HEK293 (cell line): ENCODE measurements around the gene WDR48.

Source experiments
- CTCF ChIP-seq: fragments of 450-650 bp; formaldehyde crosslinking; IDR thresholded peaks from 2 replicates; pipeline ENCODE4 v1.5.1; 2016; ENCODE audit warnings: missing biosample characterization, missing genetic modification characterization
- SCRT2 ChIP-seq: fragments of 450-650 bp; formaldehyde crosslinking; IDR thresholded peaks from 2 replicates; pipeline ENCODE4 v1.5.1; 2016; ENCODE audit warnings: missing biosample characterization, missing genetic modification characterization
- ZNF202 ChIP-seq: fragments of 450-650 bp; formaldehyde crosslinking; IDR thresholded peaks from 2 replicates; pipeline ENCODE4 v1.5.1; 2016; ENCODE audit warnings: missing biosample characterization, missing genetic modification characterization, borderline replicate concordance
- ZNF610 ChIP-seq: fragments of 450-650 bp; formaldehyde crosslinking; IDR thresholded peaks from 2 replicates; pipeline ENCODE4 v1.5.1; 2016; ENCODE audit warnings: missing biosample characterization, missing genetic modification characterization, borderline replicate concordance
- ZNF830 ChIP-seq: fragments of 450-650 bp; IDR thresholded peaks from 2 replicates; pipeline ENCODE4 v1.5.0; 2018; ENCODE audit warnings: missing biosample characterization, missing genetic modification characterization, low read depth, mild to moderate bottlenecking, moderate library complexity
- TF ChIP-seq, protein P1 (sequence below): sonication (generic); formaldehyde crosslinking; IDR thresholded peaks from 2 replicates; pipeline ENCODE4 v1.8.1; 2022; ENCODE audit warnings: mild to moderate bottlenecking, moderate library complexity, missing genetic modification reagents

DNA sequence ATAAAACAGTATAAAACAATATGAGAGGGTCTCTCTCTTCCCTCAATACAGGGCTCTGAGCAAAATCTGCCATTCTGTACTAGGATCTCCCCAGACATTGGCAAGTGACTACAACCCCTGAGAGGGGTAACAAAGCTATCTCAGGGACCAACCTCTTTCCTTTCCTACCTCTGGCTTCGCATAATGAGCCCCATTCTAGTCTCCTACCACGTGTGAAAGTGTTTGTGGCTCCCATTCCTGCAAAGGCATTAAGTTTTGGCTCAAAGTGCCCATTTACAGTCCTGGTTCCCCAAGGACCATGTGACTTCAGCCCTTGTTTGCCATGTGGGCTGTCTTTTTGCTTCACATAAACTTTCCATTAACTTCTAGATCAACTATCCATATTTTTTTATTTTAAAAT, 46.5 kb upstream of the WDR48 start:
- TF ChIP-seq, protein P1, sequence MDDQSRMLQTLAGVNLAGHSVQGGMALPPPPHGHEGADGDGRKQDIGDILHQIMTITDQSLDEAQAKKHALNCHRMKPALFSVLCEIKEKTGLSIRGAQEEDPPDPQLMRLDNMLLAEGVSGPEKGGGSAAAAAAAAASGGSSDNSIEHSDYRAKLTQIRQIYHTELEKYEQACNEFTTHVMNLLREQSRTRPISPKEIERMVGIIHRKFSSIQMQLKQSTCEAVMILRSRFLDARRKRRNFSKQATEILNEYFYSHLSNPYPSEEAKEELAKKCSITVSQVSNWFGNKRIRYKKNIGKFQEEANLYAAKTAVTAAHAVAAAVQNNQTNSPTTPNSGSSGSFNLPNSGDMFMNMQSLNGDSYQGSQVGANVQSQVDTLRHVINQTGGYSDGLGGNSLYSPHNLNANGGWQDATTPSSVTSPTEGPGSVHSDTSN (CRISPR knock-in tag): no peak
- TF ChIP-seq CTCF (tag by site-specific recombination): no peak
- no peak for TF ChIP-seq ZNF202 (tag by site-specific recombination)
- no peak for TF ChIP-seq SCRT2 (tag by site-specific recombination)
- TF ChIP-seq ZNF610 (tag by site-specific recombination): no peak
- TF ChIP-seq ZNF830 (tag by site-specific recombination): no peak
